Nephron (organoid): Measurements from ENCODE around the gene CLNK.

ENCODE experiments used
- H3K27ac Mint-ChIP-seq, 3 experiments: 2 replicates each; pipeline ENCODE4 v1.8.0; 2020; ENCODE audit warnings: mixed read lengths in 3 of 3, mild to moderate bottlenecking in 2 of 3, moderate library complexity in 1 of 3
- H3K27me3 Mint-ChIP-seq: 2 replicates; pipeline ENCODE4 v1.8.0; 2021; ENCODE audit warnings: low read depth, mild to moderate bottlenecking, moderate library complexity, mixed read lengths
- H3K36me3 Mint-ChIP-seq: 2 replicates; pipeline ENCODE4 v1.8.0; 2020; ENCODE audit warnings: low read depth, mixed read lengths
- H3K4me1 Mint-ChIP-seq: 2 replicates; pipeline ENCODE4 v1.8.0; 2020; ENCODE audit warnings: mixed read lengths
- H3K4me3 Mint-ChIP-seq, 3 experiments: 2 replicates each; pipeline ENCODE4 v1.8.0; 2020; ENCODE audit warnings: mild to moderate bottlenecking in 3 of 3, mixed read lengths in 3 of 3, moderate library complexity in 2 of 3
- H3K9me3 Mint-ChIP-seq: 2 replicates; pipeline ENCODE4 v1.8.0; 2020; ENCODE audit warnings: mixed read lengths
- CTCF ChIP-seq, 3 experiments: fragments of 200-600 bp; sonication (generic); IDR thresholded peaks; one replicate each; pipeline ENCODE4 v1.5.0; 2021; ENCODE audit warnings: antibody characterized with exemption in 3 of 3; ENCODE audit not compliant: unreplicated experiment in 3 of 3

Gene CLNK

GRCh38 chr4:10441512-10441911, 243.1 kb downstream of the CLNK start:
- Mint-ChIP-seq H3K27ac (no peak overlapping the region), H3K9me3 (peaks cover 49% of the 10 kb centered on the region)

GRCh38 chr4:10438924-10439323, 245.6 kb downstream of the CLNK start:
- Mint-ChIP-seq H3K9me3 (peaks cover 24% of the 10 kb centered on the region), H3K4me1 (no peaks in the 10 kb centered on the region)

More at GRCh38 chr4:10441512-10441911, 243.1 kb downstream of the CLNK start:
- peaks cover 3% of the 10 kb centered on the region for H3K27me3 Mint-ChIP-seq
- peaks cover 76% of the 10 kb centered on the region for H3K36me3 Mint-ChIP-seq
- no peaks in the 10 kb centered on the region for H3K4me1 Mint-ChIP-seq
- no peak overlapping the region for H3K4me3 Mint-ChIP-seq
- TF ChIP-seq CTCF (IDR thresholded peaks at IDR 0.05; ENCODE audit: unreplicated experiment in 3 of 3): no peak

GRCh38 chr4:10437735-10438134, 246.8 kb downstream of the CLNK start:
- Mint-ChIP-seq H3K4me1 (no peaks in the 10 kb centered on the region), H3K9me3 (peaks cover 14% of the 10 kb centered on the region), H3K27me3 (no peaks in the 10 kb centered on the region), H3K27ac (no peak overlapping the region), H3K4me3 (no peak overlapping the region), H3K36me3 (peaks cover 38% of the 10 kb centered on the region)
- no peak for TF ChIP-seq CTCF (IDR thresholded peaks at IDR 0.05; ENCODE audit: unreplicated experiment in 3 of 3)

More at GRCh38 chr4:10438924-10439323, 245.6 kb downstream of the CLNK start:
- Mint-ChIP-seq H3K27ac (no peak overlapping the region), H3K4me3 (no peak overlapping the region), H3K27me3 (peaks cover 3% of the 10 kb centered on the region), H3K36me3 (peaks cover 50% of the 10 kb centered on the region)
- no peak for TF ChIP-seq CTCF (IDR thresholded peaks at IDR 0.05; ENCODE audit: unreplicated experiment in 3 of 3)
